NCI-H128 (cell line): ENCODE measurements around the gene SREK1.
"Not testable (repeated sequence)": the region's sequence is repeated elsewhere in the genome, so short reads cannot be mapped to it uniquely, and the experiment has no call there.

ENCODE experiments used
- DNase-seq: peaks from one replicate; lab custom pipeline; 2025; ENCODE audit not compliant: unreplicated experiment; lab: John Stamatoyannopoulos, UW

The SREK1 gene, protein sequence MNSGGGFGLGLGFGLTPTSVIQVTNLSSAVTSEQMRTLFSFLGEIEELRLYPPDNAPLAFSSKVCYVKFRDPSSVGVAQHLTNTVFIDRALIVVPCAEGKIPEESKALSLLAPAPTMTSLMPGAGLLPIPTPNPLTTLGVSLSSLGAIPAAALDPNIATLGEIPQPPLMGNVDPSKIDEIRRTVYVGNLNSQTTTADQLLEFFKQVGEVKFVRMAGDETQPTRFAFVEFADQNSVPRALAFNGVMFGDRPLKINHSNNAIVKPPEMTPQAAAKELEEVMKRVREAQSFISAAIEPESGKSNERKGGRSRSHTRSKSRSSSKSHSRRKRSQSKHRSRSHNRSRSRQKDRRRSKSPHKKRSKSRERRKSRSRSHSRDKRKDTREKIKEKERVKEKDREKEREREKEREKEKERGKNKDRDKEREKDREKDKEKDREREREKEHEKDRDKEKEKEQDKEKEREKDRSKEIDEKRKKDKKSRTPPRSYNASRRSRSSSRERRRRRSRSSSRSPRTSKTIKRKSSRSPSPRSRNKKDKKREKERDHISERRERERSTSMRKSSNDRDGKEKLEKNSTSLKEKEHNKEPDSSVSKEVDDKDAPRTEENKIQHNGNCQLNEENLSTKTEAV

DNA sequence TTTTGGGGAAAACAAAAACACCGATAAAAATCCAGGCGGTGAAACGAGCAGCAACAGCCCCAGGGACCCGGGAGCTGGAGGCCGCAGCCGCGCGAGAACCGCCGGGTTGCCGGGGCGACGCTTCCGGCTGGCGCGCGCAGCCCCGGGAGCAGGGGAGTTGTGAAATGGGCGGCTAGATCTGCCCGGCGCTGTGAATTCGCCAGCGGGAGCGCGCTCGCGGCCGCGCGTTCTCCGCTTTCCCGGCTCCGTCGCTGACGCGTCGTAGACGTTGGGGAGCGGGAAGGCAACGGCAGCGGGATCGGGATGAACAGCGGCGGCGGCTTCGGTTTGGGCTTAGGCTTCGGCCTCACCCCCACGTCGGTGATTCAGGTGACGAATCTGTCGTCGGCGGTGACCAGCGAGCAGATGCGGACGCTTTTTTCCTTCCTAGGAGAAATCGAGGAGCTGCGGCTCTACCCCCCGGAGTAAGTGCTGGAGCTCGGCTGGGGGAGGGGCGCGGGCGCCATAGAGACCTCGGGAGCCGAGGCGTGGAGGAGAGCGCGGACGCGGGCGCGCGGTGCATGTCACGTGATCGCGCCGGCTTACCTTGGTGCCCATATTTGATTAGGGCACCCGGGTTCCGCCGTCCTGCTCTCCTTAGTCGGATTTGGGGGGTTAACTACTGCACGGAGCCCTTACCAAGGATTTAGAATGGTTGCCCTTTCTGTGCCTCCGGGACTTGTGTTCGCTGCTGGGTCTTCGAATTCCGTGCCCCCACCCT, at the start of gene SREK1:
Gene SREK1 (plus strand): TSS at position 227 of the 760 bp plus-strand sequence. CDS start 77 bp downstream, at position 304.
- DNase-seq = peak; percentile 69

- DNase-seq = no peak
Observed at GRCh38 chr5:66100851-66101250, 43.2 kb upstream of the SREK1 start.

- DNase-seq = no peak
Observed at GRCh38 chr5:66113160-66113559, 30.9 kb upstream of the SREK1 start.

DNA sequence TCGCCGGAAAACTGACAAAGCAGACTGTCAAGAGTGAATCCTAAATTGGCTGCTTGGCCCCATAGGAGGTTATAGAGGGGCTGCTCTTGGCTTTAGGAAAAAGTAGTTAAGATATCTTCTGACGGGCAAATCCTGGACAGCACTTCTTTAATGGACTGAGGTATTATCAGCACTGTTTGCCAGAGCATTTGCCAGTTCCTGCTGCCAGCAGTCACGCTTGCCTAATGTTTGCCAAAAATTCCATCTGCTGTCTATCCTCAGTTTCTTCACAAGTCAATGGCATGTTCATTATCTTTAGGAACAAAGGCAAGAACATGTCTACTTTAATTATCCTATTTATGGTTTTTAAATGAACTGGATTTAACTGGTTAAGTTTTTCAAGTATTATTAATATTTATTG, 25.8 kb upstream of the SREK1 start:
- DNase-seq = no peak

DNA sequence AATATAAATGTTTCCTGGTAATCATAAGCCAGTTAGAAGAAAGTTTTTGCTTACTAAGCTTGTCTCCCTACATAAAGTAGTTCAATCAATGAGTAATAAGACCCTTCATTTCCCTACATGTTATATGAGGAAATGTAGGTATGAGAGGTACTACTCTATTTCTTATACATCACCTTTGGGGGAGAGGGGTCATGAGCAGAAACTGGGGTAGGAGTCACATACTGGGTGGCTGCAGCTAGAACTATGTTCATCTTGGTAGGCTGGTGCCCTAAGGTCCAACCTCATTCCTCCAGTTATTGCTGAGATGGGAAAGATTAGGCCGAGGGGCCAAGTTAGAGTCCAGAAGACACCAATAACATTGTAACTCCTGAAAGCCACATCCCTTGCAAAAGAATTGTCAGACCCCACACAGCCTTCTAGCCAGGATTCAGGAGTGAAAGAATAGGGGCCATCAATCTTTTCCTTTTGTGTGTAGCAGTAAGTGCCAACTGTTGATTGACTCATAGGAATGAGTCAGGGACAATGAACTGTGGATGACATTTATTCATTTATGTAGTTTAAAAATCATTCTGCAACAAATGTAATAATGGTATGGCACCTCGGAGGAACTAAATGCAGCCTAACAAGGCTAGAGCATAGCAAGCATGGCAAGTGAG, 21.6 kb upstream of the SREK1 start:
- no peak for DNase-seq

DNA sequence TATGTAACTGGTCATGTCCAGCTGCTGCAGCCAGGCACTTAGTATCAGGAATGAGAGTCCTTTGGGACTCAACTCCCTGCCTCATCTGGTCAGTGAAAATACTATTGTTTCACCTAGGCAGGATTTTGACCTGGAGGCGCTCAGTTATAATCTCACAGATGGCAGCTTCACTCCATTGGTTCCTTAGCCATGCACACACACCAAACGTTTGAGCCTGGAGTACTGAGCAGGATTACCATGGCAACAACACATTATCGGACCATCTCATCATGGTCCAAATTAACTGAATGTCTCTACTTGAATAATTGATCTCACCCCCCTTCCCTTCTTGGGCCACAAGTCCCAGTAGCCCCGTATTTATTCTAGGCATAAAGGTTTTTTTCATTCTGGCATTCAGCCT, 15.0 kb upstream of the SREK1 start:
- no peak for DNase-seq

DNA sequence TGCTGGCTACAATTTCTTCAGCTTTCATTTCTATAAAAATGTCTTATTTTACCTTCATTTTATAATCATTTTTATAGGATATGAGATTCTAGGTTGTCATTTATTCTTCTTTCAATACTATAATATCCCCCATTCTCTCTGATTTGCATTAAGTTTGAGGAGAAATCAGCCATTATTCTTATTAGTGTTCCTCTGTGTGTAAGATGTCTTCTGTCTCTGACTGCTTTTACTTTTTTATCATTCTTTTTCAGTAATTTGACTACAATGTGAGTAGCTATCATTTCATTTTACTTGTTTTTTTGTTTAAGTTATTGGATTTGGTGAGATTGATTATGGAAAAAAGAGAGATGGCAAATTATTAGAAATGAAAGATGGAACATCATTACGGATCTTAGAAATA, 13.6 kb upstream of the SREK1 start:
- DNase-seq = no peak

DNA sequence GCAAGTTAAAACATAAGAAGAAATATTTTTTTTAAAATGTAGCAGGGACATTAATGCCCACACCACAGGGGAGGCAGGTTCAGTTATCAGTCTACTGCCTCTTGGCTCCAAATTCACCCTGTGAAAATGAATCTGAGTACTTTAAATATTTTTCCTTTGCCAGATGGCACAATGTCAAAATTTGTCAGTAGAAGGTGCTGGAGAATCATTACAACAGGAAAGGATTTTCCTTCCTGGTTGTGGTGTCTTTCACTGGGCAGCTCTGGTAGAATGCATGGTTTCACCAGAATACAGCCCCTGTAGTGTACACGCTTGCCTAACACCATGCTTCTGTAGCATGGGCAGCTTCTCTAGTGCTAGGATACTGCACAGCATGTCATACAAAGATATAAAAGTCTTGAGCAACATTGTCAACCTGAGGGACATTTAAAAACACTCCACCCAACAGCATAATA, 9.7 kb upstream of the SREK1 start:
- DNase-seq = no peak

DNA sequence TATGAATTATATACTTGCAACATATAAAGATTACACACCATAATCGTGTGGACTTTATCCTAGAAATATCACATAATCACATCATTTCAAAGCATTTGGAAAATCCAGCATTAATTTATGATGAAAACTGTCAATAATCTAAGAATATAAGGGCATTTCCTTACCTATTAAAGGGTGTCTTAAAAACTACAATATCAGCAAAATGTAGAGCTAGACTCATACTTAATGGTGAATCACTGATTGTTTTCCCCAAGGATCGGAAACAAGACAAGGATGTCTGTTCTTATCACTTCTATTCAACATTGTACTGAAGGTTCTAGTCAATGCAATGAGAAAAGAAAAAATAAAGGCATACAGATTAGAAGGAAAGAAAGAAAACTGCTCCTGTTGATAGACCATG, 8.0 kb upstream of the SREK1 start:
- no peak for DNase-seq

- DNase-seq = not testable (repeated sequence)
Observed at GRCh38 chr5:66136944-66137343, 7.2 kb upstream of the SREK1 start.

- no peak for DNase-seq
Observed at GRCh38 chr5:66138637-66139317, 5.3 kb upstream of the SREK1 start.

GRCh38 chr5:66139318-66139712, 4.8 kb upstream of the SREK1 start:
- no peak for DNase-seq

GRCh38 chr5:66142417-66142816, 1.7 kb upstream of the SREK1 start:
- DNase-seq = no peak

DNA sequence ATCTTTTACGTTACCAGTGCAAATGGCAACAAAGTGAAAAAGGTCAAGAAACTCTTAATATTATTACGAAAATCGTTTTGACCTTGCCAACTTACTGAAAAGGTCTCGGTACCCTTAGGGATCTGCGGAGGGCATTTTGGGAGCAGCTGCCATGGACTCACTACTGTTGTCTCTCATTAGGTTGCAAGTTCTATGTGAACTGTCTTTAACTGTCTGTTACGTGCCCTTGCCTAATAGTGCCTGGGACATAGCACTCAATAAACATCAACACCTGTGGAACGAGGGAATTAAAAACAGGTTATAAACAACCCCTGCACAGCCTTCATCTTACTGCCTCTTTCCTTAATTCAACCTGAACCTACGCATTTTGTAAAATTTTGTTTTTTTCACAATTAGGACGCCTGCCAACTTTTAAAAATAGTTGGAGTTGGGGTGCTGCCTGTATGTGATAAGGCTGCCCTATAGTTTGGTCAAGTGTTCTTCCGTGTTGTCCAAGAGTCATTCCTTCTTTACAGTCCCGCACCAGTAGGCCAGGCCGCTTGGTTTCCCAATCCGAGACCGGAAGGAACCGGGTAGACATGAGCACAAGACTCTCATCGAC, 527 bp upstream of the SREK1 start:
- DNase-seq = no peak

GRCh38 chr5:66144834-66145390, 812 bp downstream of the SREK1 start:
- no peak for DNase-seq

DNA sequence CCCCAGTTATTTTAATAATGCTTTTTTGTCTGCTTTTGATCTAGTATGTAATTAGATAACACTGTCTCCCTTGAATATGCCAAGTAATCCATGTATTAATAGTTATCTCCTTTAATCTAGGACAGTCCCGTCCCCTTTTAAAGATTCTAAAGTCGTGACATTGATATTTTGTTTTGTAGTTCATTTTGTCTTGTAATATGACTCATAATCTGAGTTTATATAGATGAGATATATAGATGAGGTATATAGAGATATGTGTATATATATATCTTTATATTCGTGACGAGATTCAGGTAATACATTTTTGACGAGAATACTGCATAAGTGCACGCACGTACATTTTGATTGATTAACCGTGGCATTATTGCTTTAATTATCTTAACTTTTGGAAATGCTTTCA, 1.6 kb downstream of the SREK1 start:
- DNase-seq = no peak

GRCh38 chr5:66149950-66150349, 5.8 kb downstream of the SREK1 start:
- no peak for DNase-seq

- no peak for DNase-seq
Observed at GRCh38 chr5:66151030-66151429, 6.9 kb downstream of the SREK1 start.

DNA sequence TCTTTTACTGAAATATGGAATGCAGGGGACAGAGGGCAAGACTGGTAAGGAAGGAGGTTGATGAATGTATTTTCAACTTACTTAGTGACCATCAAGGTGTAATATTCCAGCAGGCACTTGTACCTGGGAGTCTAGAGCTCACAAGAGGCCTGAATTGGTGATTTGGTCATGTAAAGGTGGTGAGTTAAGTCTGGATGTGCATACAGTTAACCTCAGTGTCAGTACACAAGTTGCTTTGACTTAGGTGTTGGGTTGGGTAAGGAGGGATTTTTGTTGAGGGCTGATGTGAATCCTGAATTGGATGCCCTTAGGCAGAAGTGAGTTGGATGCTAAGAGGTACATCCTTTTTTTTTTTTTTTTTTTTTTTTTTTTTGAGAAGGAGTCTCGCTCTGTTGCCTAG, 7.4 kb downstream of the SREK1 start:
- DNase-seq = no peak

GRCh38 chr5:66157046-66157445, 12.9 kb downstream of the SREK1 start:
- no peak for DNase-seq
